Neural progenitor cell (in vitro differentiated cells): ENCODE measurements around the gene TRIM39.

Experiments used
- CTCF ChIP-seq: fragments of 200-600 bp; sonication (generic); IDR thresholded peaks from 2 replicates; pipeline ENCODE4 v1.5.1; 2017; ENCODE audit warnings: antibody characterized with exemption, mild to moderate bottlenecking
- EZH2 ChIP-seq: fragments of 200-600 bp; sonication (generic); IDR thresholded peaks from 2 replicates; pipeline ENCODE4 v1.6.1; 2017; ENCODE audit warnings: antibody characterized with exemption, mild to moderate bottlenecking, moderate library complexity
- EZH2phosphoT487 ChIP-seq: fragments of 200-600 bp; sonication (generic); IDR thresholded peaks from 2 replicates; pipeline ENCODE4 v1.6.1; 2017; ENCODE audit warnings: antibody characterized with exemption

GRCh38 chr6:30364591-30364990 lies 37.9 kb downstream of the TRIM39 start:
- TF ChIP-seq CTCF (peak; percentile 9), EZH2 (no peak), EZH2phosphoT487 (no peak)
